ENCODE data around the gene SCFD2. TPM values are rescaled to one million over a fixed set of nuclear protein-coding genes. Genes with fewer than 3 reads are reported as not detected.
A peak's percentile ranks its signal among the peaks of the same experiment; 100 is the strongest.
"Not testable (repeated sequence)": the region's sequence is repeated elsewhere in the genome, so short reads cannot be mapped to it uniquely, and the experiment has no call there.

SCFD2 gene
- 14.3 TPM for total RNA-seq
- long read RNA-seq, partial matches to known transcripts, result 1 of 4 reads
- long read RNA-seq, other reads (novel, unspliced or antisense), result 3 of 4 reads

DNA sequence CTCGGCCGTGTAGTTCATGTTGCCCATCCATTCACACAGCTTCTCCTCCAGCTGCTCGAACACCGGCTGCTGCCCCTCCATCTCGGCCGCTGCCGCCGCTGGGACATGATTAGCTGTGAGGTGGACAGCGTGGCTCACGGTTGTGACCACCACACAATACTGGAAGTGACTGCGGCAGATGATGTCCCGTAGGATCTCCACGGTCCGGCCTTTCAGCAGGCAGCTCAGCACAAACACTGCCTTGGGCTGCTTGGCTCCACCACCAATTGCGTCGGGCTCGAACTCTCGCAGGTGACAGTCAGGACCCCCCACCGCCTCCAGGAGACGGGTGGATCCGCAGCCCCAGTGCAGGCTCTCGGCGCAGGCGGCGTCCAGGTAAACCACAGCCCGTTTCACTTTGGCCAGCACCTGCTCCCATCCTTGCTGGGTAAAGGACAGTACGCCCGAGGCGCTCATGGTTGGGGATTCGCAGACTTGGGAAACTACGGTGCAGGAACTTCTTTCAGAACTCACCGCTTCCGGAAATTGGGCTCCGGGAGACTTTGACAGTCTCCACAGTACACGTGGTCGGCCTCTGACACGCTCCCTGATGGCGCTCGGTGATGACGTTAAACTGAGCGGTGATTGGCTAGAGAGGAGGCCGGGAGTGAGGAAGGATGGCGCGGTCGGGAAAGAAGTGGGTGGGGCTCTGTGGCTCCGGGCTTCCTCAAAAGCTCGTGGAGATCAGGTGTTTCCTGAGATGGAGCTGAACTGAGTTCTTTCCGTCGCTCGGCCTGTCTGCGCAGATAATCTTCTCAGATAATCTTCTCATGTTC lies at the start of gene SCFD2:
Gene SCFD2, minus strand, starts transcription at position 576 of the 815 bp plus-strand sequence.
- peak; percentile 97 for DNase-seq
- H3K27ac ChIP-seq, result peak within 1 kb of the TSS; percentile 82
- peaks cover 22% of the 10 kb centered on the region for H3K4me1 ChIP-seq
- ATAC-seq, result peak; percentile 100
- H3K36me3 ChIP-seq, result no peaks in the 10 kb centered on the region
- TF ChIP-seq, protein P1, sequence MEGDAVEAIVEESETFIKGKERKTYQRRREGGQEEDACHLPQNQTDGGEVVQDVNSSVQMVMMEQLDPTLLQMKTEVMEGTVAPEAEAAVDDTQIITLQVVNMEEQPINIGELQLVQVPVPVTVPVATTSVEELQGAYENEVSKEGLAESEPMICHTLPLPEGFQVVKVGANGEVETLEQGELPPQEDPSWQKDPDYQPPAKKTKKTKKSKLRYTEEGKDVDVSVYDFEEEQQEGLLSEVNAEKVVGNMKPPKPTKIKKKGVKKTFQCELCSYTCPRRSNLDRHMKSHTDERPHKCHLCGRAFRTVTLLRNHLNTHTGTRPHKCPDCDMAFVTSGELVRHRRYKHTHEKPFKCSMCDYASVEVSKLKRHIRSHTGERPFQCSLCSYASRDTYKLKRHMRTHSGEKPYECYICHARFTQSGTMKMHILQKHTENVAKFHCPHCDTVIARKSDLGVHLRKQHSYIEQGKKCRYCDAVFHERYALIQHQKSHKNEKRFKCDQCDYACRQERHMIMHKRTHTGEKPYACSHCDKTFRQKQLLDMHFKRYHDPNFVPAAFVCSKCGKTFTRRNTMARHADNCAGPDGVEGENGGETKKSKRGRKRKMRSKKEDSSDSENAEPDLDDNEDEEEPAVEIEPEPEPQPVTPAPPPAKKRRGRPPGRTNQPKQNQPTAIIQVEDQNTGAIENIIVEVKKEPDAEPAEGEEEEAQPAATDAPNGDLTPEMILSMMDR (IDR thresholded peaks at IDR 0.05), result no peak
- H3K27me3 ChIP-seq, result peaks cover 4% of the 10 kb centered on the region
- intact Hi-C loops (cut with DNase I), result no loop called here
- H3K4me3 ChIP-seq, result peak within 1 kb of the TSS; percentile 99
- H3K9me3 ChIP-seq, result no peaks in the 10 kb centered on the region

GRCh38 chr4:53409479-53409878 lies 43.6 kb upstream of the SCFD2 start:
- H3K36me3 ChIP-seq; intact Hi-C loops (cut with DNase I); H3K4me1 ChIP-seq; H3K9me3 ChIP-seq; H3K27ac ChIP-seq; ATAC-seq; H3K4me3 ChIP-seq; H3K27me3 ChIP-seq: not testable (repeated sequence)
- peak; percentile 46 for DNase-seq

GRCh38 chr4:53380221-53380620 lies 14.4 kb upstream of the SCFD2 start:
- intact Hi-C loops (cut with DNase I), result no loop called here

DNA sequence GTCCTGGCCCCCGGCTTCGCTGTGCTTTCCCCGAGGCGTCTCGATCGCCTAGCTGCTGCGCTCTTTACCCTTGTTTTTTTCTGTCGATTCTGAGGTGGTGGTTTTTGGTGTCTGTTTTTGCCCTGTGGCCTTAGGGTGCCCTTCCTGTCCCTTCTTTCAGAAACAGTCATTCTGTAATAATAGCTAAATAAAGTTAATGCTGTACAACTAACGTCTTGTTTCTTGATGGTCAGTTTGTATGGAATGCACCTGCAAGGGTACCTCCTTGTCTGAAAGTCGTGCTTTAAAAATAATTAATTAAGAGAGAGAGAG lies 12.3 kb upstream of the SCFD2 start:
- H3K27ac ChIP-seq, result peak overlapping the region; percentile 91
- no peaks in the 10 kb centered on the region for H3K9me3 ChIP-seq
- peak overlapping the region; percentile 92 for H3K4me3 ChIP-seq
- TF ChIP-seq, protein P1 (IDR thresholded peaks at IDR 0.05), result no peak
- peaks cover 11% of the 10 kb centered on the region for H3K36me3 ChIP-seq
- no peaks in the 10 kb centered on the region for H3K27me3 ChIP-seq
- ATAC-seq, result no peak
- H3K4me1 ChIP-seq, result peaks cover 17% of the 10 kb centered on the region
- intact Hi-C loops (cut with DNase I), result no loop called here
- no peak for DNase-seq

More at GRCh38 chr4:53380221-53380620, 14.4 kb upstream of the SCFD2 start:
- ATAC-seq, result no peak
- no peaks in the 10 kb centered on the region for H3K27me3 ChIP-seq
- TF ChIP-seq, protein P1 (IDR thresholded peaks at IDR 0.05), result no peak
- no peak overlapping the region for H3K27ac ChIP-seq
- no peaks in the 10 kb centered on the region for H3K9me3 ChIP-seq
- no peak for DNase-seq
- peaks cover 32% of the 10 kb centered on the region for H3K36me3 ChIP-seq
- peaks cover 17% of the 10 kb centered on the region for H3K4me1 ChIP-seq
- no peak overlapping the region for H3K4me3 ChIP-seq

DNA sequence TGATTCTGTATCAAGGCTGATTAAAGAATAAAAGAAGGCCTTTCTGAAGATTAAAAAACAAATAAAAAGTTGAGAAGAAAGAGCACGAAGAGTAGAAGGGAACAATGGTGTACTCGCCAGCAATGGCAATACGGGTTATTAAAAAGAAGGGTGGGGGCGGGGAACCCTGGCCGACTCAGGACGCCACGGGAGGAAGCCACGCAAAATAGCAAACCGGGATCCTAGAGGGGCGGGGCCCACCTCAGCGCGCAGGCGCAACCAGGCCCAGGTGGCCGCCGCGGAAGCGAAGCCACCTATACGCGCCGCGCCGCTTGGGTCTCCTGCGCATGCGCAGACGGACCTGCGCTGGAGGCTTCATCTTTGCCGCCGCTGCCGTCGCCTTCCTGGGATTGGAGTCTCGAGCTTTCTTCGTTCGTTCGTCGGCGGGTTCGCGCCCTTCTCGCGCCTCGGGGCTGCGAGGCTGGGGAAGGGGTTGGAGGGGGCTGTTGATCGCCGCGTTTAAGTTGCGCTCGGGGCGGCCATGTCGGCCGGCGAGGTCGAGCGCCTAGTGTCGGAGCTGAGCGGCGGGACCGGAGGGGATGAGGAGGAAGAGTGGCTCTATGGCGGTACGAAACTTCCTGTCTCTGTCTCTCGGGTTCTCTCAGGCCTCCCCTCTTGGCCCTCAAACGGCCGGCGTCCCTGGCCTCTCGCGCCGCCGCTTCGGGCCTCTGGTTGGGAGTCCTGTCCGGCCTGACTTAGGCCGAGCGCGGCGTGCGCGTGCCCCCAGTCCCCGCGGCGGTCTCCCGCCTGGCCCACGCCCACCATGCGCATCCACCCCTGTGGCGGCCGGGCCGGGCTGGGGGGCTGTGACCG lies 11.7 kb upstream of the SCFD2 start, which contains the start of gene FIP1L1:
Gene FIP1L1, plus strand, starts transcription at position 323 of the 852 bp plus-strand sequence. Its CDS starts 198 bp downstream, at position 521.
- Histone ChIP-seq H3K4me1 (peaks cover 17% of the 10 kb centered on the region), H3K4me3 (peak within 1 kb of the TSS; percentile 92), H3K9me3 (no peaks in the 10 kb centered on the region), H3K27me3 (no peaks in the 10 kb centered on the region), H3K36me3 (peaks cover 7% of the 10 kb centered on the region), H3K27ac (peak within 1 kb of the TSS; percentile 91)
- DNase-seq (peak; percentile 98), ATAC-seq (peak; percentile 99)
- intact Hi-C loops (cut with DNase I), result no loop called here
- TF ChIP-seq, protein P1 (IDR thresholded peaks at IDR 0.05), result no peak

DNA sequence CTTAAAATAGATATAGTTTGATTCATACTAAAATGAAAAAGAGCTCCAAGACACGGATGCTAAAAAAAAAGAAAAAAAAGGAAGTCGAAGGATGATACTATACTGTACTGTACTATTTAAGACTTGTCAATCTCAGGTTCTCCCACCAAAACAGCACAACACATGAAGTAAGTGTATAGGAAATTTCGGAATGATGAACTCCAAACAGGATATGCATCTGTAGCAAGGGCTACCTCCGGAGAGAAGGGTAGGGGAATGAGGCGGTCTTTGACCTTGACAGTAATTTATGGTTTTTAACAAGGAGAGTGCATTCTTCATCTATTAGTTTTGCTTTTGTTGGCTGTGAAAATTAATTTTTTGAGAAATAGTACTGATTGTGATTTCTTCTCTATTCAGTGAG lies 11.0 kb upstream of the SCFD2 start:
- peak overlapping the region; percentile 92 for H3K4me3 ChIP-seq
- DNase-seq, result no peak
- intact Hi-C loops (cut with DNase I), result no loop called here
- peak overlapping the region; percentile 91 for H3K27ac ChIP-seq
- H3K9me3 ChIP-seq, result no peaks in the 10 kb centered on the region
- peaks cover 17% of the 10 kb centered on the region for H3K4me1 ChIP-seq
- H3K36me3 ChIP-seq, result peaks cover under 1% of the 10 kb centered on the region
- H3K27me3 ChIP-seq, result no peaks in the 10 kb centered on the region
- TF ChIP-seq, protein P1 (IDR thresholded peaks at IDR 0.05), result no peak
- no peak for ATAC-seq
